OCI-LY7 (cell line): ENCODE data around the gene IQSEC1.

Source experiments
- CTCF ChIP-seq: fragments of 200-600 bp; sonication (generic); conservative IDR thresholded peaks from 2 replicates; pipeline ENCODE4 v1.5.1; 2014; ENCODE audit warnings: mild to moderate bottlenecking, antibody characterized with exemption, low read length, moderate library complexity, mixed read lengths
- EZH2phosphoT487 ChIP-seq: fragments of 200-600 bp; sonication (generic); IDR thresholded peaks from 2 replicates; pipeline ENCODE4 v1.6.1; 2018; ENCODE audit warnings: low read depth, borderline replicate concordance, mild to moderate bottlenecking, mixed run types, antibody characterized with exemption, low read length, moderate library complexity, mixed read lengths

DNA sequence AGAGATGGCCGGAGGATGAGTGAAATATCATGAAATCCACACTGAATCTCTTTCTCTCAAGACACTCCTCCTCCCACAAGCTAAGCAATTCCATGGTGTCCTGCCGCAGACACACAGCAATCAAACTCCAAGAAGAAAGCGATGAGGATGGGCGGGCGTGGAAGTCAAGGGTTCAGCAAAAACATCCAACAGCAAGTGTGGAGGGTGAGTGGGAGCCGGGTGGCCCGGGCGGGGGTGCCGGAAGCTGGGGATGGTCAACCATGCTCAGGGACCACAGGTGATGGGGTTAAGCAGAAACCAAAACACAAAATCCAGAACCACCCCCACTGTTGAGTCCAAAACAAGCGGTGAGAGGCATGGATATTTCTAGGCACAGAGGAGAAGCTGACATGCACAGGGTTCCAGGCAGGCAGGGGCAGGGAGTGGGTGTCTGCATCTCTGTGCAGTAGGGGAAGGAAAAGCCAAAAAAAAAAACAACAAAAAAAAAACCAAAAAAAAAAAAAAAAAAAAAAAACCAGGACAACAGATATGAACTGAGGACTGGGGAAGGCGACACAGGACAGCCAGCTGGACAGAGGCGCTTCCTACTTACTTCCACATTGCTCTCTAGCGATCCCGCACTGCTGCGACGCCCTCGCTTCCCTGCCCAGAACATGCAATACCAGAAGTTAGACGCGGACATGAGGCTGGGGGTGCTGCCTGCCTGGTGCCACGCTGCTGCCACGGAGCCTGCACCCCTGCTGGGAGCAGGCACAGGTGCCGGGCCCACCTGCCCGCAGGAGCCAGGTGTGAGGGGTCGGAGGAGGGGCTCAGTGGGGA, 170.8 kb downstream of the IQSEC1 start:
- no peak for TF ChIP-seq CTCF
- TF ChIP-seq EZH2phosphoT487, result no peak
